Activated CD4-positive, alpha-beta T cell treated with anti-CD3 and anti-CD28 coated beads, Interleukin-2, amount 50 U/mL, for 16 hours (primary cell): ENCODE measurements around the gene AFF1.
A peak's percentile ranks its signal among the peaks of the same experiment; 100 is the strongest.

Source experiments
- DNase-seq: peaks from one replicate; pipeline ENCODE4 v3.0.0-alpha.2; 2020

Gene AFF1

GRCh38 chr4:86924811-86925210 is 10.0 kb upstream of the AFF1 start:
- no peak for DNase-seq

- DNase-seq: no peak
Measured at GRCh38 chr4:86926435-86927086, 8.2 kb upstream of the AFF1 start.

- DNase-seq: no peak
Measured at GRCh38 chr4:86927843-86928395, 6.9 kb upstream of the AFF1 start.

- DNase-seq: no peak
Measured at GRCh38 chr4:86928400-86929255, 6.2 kb upstream of the AFF1 start.

DNA sequence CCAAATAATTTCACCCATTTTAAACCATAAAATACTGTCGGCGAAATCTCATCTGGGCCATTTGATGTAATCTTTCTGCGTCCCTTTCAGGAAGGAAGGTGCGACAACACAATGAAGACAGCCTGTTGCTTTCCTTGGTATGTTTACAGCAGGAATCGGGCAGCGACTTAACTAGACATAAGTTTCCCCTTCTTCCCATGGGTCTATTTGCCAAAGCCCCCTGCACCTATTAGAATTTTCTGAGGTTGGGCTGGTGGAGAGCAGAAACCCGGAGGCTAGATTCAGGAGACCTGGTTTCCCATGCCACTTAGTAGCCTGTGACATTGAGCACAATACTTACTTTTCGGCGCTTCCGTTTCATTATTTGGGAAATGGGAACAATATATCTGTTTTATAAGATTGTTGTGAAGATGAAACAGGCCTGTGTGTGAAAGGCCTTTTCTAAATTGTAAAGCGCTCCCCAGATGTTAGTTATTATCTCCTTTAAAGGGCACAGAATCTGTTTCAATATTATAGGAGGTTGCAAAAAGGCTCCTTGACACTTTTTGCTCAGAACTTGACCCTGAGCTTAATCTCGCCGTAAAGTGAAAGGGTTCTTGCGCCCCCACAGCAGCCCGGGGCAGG is 552 bp upstream of the AFF1 start:
- DNase-seq: peak; percentile 20

DNA sequence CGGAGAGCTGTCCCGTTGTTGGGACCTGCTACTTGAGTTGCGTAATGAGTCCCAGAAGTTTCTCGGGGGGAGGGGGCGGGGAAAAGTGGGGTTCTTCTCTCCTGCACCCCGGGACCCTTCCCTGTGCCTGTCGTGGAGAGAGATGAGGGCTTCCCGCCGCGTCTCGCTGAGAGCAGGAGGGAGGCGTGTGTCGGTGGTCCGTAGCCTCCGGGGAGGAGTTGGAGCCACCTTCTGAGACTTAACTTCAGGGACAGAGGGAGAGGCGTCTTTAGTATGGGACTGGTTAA is 698 bp downstream of the AFF1 start:
- DNase-seq: no peak

- DNase-seq: peak; percentile 83
Measured at GRCh38 chr4:86935853-86936733, 1.3 kb downstream of the AFF1 start.

DNA sequence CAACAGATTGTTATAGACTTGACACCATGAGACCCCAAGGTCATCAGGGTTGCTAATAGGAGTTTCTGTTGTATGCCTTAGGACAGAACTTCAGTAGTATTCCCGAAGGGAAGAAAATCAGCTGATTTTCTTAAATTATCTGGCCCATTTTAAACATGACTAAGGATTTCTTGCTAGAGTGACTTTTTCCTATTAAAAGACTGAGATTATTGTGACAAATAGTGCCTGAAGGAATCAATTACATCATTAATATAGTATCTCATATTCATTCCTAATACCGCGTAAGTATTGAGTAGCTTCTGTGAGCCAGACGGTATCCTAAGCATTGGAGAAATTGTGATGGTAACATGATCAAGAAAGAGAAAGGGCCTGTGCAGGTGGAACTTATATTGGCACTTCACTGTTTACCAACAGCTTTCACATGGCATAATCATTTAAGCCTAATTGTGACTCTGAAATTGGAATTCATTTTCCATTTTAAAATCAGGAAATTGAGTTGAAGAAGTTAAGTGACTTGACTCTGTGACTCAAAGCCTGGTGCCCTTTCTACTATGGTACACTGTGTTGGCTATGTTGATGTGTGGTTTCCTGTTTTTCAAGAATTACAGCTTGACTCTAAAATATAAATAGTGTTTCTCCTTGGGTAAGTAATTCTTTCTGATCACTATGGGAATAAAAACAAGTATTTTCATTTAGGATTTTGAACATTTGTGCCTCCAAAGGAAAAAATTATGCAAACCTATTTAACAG is 4.1 kb downstream of the AFF1 start:
- peak; percentile 42 for DNase-seq

- peak; percentile 40 for DNase-seq
Measured at GRCh38 chr4:86939729-86940575, 5.1 kb downstream of the AFF1 start.

DNA sequence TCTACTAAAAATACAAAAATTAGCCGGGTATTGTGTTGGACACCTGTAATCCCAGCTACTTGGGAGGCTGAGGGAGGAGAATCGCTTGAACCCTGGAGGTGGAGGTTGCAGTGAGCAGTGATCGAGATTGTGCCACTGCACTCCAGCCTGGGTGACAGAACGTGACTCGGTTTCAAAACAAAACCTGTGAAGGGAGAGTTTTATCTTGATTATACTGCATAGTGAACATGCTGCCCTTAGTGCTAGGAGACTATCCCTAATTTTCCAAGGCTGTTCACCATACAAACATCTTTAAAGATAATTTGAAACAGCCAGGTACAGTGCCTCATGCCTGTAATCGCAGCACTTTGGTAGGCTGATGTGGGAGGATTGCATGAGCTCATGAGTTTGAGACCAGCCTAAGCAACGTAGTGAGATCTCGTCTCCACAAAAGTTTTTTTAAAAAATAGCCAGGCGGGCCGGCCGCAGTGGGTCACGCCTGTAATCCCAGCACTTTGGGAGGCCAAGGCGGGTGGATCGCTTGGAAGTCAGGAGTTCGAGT is 6.2 kb downstream of the AFF1 start:
- DNase-seq: no peak

GRCh38 chr4:86942185-86942666 is 7.4 kb downstream of the AFF1 start:
- no peak for DNase-seq

DNA sequence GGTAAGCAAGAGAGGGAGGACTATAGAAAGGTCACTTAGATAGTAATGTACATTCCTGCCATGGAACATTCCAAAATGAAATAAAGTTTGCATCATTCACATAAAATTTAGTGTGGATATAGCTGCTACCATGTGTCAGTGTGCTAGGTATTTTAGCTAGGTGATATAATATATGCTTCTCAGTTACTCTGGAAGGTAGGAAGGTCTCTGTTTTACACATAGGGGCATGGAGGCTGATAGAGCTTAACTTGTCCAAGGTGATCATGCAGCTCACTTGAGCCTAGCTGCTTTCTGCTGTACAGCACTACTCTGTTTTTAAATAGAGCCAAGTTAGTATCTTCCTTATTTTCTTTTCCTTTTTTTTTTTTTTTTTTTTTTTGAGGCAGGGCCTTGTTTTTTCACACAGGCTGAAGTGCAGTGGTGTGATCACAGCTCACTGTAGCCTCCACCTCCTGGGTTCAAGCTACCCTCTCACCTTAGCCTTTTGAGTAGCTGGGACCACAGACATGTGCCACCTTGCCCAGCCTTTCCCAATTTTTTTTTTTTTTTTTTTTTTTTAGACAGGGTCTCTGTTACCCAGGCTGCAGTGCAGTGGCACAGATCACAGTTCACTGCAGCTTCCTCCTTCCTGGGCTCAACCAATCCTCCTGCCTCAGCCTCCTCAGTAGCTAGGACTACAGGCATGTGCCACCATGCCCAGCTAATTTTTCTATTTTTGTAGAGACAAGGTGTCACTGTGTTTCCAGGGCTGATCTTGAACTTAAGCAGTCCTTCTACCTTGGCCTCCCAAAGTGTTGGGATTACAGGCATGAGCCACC is 10.4 kb downstream of the AFF1 start:
- DNase-seq: no peak

DNA sequence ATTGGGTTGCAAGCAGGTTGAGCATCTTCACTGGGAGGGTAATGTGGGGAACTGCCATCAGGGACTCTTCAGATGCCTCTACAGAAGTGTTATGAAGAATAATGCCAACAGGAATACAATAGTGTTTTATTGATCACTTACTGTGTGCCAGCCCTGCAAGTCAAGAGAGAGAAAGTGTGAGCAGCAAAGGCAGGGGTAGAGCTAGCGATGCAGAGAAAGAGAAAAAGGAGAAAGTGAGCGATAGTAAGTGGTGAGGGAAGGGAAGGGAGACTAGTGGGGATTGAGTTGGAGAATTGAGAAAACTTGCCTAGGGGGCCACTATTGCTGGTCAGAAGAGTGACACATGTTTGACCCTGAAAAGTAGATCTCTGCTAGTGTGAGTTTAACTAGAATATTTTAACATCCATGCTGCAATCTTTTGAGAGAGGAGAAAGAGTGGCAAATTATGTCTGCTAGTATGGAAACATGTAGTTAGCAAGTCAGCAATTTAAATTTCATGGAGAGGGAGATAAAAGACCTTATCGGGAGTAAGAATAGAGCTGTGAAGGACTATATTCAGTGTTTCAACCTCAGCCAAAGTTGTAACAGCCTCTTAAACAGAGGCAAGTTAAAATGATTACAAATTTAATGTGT is 12.2 kb downstream of the AFF1 start:
- DNase-seq: no peak

GRCh38 chr4:86947501-86948120 is 12.8 kb downstream of the AFF1 start:
- DNase-seq: no peak

GRCh38 chr4:86948276-86948675 is 13.5 kb downstream of the AFF1 start:
- no peak for DNase-seq

DNA sequence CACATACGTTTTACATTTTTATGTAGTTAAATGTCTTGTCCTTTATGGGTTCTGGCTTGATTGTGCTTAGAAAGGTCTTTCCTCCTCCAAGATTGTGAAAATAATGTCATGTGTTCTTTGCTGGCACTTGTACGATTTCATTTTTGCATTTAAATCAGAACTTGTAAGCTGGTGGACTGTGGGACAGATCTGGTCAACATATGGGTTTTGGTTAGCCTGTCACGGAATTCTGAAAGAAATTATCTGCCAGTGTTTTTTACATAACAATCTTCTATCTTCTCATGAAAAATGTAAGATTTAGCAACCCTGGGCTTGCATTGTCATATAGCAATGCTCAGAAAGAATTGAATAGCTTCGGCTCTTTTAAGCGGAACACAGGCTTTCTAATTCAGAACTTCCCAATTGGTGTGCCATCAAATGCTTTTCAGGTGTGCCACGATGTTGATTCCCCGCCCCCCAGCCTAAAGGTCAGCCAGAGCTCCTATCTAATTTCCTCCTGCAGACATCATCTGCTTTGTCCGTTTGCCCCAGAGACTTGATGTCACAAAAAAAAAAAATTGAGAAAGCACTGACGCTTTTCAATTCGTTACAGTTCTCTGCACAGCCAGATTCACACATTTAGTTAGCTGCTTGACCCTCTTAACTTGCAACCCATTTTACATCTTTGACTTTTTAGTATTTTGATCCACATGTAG is 16.2 kb downstream of the AFF1 start:
- no peak for DNase-seq

GRCh38 chr4:86955888-86956451 is 21.2 kb downstream of the AFF1 start:
- no peak for DNase-seq

GRCh38 chr4:86957215-86957614 is 22.4 kb downstream of the AFF1 start:
- peak; percentile 39 for DNase-seq
